Measurements from ENCODE around the gene CAMSAP1.

Gene CAMSAP1

DNA sequence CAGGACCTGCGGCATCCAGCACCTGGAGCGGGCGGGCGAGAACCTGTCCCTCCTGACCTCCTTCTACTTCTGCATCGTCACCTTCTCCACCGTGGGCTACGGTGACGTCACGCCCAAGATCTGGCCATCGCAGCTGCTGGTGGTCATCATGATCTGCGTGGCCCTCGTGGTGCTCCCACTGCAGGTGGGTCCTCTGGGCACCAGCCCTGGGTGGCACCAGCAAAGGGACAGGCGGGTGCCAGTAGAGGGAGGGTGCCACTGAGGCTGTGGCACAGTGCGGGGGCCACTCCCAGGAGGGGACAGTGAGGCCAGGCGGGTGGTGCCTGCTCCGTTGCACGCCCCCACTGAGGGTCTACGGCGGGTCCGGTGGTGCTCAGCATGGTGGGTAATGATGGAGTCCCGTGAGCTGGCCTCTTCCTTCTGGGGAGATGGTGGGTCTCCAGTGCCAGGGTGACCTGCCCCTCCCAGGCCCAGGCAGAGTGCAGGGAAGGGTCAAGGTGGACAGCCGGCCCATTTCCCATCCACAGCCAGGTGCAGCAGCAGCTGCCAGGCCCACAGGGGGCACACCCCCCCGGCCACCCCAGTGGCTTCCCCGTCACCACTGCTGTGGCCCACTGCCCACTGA, 147.6 kb downstream of the CAMSAP1 start:
- no peak for DNase-seq (ENCODE audit: low spot score)

DNA sequence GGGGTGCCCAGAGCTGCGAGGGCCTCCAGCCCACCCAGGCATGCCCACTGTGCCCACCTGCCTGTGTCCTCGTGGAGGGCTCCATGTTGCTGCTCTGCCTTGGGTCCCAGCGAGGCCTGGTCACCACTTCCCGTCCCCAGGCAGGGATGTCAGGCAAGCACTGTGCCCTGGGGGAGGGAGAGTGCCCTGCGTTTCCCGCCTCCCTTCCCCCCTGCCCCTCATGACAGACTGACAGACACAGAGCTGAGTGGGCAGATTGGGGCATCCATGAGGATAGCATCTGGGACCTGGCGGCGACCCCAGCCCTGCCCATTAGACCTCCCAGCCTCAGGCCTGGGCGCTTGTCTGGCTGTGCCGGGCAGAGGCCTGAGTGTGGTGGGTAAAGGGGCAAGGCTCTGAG, 148.5 kb downstream of the CAMSAP1 start:
- DNase-seq (ENCODE audit: low spot score), result no peak

All from GM03348 (cell line).